T-helper 22 cell (primary cell): ENCODE measurements around the gene MLXIP.

Experiments used
- DNase-seq: peaks from one replicate; pipeline ENCODE4 v3.0.0-alpha.2; 2020; ENCODE audit warnings: low read depth

The MLXIP gene

DNA sequence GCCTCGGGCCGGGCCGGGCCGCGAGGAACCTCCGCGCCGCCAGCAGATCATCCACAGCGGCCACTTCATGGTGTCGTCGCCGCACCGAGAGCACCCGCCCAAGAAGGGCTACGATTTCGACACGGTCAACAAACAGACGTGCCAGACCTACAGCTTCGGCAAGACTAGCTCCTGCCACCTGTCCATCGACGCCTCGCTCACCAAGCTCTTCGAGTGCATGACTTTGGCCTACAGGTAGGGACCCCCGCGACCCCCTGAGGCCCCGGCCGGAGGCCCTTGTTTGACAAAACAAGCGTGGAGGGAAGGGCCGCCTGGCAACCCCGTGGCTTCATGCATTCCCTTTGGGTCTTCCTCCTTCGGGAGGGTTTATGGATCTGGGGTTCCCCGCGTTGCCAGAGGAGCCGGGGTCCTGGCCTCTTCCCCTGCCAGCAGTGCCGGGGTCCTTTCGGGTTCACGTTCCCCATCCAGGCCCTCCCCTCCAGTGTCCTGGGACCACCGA lies 526 bp downstream of the MLXIP start:
- DNase-seq = no peak

DNA sequence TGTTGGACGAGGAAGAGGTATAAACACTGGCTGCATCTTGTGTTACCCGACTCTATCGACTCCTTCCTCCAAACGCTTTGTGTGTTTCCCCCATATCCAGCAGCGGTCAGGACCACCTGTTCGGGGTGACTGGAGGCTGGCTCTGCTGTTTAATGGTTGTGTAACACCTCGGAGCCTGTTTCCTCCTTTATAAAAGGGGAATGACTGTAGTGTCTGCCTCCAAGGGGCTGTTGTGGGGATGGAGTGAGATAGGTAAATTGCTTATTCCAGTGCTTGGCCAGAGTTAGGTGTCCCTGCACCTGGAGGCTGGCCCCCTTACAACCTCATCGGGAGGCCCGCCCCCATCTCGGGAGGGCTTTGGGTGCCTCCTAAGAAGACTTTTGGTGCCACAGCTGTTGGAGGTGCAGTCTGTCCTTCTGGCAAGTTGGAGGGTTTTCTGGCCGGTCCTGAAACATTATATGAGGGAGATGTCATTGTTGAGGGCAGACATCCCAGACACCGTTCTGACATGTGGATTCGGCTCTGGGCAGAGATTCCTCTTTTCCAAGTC lies 1.1 kb downstream of the MLXIP start:
- DNase-seq = no peak

DNA sequence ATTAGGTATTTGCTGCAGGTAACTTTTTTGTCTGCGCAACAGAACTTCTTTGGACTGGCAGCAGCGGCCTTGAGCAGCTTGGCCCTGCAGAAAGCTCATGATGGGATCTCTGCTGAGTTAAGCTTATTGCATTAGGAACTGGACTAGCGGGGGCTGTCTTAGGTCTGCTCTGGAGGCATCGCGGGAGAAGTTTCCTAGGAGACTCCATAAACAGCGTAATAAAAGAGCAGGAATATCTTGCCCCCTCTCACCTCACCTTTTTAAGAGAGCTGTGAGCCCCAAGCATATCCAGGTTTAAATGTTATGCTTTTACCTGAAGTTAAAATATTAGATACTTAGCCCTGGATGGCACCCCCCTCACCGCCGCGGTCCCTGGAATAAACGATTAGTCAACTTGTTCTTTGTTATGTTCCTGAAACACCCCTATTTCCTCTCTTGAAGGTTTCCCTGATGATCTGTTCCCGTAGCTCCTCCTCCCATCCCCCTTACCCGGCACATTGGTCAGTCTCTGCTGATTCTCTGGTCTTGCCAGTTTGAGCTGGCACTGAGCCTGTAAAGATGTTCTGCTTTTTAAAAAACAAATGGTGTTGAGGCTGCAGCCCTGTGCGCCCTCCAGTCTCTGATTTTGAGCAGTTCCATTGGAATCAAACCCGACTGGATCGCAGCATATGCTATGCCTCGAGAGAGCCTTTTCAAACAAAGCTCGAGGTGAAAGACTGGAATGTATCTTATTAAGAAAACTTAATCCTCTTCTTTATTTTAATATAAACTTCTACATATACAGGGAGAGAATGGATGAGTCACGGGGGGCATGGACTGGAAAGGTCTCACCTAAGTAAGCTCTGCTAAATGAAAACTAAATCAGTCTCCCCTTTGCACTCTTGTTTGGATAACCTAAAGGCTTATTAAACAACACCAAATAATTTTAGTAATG lies 1.9 kb downstream of the MLXIP start:
- no peak for DNase-seq

DNA sequence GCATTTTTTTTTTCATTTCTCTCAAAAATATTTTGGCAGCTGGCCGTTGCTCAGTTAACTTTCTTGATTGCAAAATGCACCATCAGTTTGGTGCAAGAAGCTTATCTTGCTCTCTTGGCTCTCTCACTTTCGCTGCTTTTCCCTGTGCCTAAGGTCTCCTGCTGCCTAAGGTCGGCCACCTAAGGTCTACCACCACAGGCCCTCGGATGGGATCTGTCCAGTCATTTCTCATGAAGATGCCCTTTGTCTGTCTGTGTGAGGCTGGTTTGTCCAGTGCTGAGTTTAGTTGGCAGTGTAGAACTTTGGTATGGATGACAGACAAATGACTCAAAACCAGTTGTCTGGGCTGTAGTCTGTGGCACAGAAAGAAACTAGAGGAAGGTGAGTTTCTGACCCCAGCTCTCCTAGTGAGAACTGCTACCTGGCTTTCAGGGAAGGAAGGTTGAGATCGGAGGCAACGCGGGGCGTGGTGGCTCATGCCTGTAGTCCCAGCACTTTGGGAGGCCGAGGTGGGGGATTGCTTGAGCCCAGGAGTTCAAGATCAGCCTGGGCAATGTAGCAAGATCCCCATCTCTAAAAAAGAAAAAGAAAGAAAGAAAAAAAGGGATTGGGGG lies 2.6 kb downstream of the MLXIP start:
- DNase-seq = no peak

DNA sequence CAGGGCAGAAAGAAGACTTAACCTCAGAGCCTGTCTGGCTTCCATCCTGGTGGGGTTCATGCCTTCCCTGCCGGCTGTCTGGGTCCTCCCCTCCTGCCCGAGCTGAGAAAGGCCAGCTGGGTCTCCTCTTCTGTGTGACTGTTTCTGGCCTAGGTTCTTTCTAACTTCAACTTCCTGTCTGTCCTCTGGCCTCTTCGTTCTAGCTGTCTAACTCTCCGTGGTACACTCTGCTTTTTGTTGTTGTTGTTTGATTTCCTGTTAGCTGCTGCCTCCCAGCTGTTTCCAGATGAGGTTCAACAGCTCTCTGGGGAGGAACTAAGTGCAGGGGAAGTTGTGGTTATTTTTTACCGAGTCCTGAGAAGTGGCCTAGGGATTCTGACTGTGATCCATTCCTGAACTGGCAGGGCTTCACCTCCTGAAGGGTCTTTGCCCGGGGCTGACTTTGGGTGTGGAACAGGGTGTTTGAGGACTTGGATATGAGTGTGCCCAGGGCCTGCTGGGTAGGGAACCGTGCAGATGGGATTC lies 3.2 kb downstream of the MLXIP start:
- DNase-seq = no peak

DNA sequence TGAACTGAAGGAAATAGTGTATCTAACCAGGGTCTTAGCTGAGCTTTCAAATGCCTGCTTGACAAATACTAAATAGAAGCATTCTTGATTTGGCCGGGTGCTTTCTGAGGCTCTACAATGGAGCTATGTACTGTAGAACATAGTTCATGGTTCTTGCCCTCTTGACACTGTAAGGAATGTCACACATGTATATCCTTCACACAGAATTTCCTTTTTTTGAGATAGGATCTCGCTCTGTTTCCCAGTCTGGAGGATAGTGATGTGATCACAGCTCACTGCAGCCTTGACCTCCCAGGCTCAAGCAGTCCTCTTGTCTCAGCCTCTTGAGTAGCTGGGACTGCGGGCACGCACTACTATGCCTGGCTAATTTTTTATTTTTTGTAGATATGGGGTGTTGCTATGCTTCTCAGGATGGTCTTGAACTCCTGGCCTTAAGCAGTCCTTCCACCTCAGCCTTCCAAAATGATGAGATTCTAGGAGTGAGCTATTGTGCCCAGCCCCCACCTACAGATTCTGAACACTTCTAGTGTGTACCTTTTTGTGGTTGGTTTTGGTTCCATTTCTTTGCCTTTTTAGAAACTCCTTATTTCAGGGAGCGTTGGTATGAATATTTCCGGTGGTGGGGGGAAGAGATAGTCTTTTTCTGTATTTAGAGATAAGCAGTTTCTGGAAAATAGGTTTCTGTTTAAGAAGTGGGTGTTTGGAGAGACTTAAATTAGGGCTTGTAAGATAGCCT lies 4.2 kb downstream of the MLXIP start:
- no peak for DNase-seq

DNA sequence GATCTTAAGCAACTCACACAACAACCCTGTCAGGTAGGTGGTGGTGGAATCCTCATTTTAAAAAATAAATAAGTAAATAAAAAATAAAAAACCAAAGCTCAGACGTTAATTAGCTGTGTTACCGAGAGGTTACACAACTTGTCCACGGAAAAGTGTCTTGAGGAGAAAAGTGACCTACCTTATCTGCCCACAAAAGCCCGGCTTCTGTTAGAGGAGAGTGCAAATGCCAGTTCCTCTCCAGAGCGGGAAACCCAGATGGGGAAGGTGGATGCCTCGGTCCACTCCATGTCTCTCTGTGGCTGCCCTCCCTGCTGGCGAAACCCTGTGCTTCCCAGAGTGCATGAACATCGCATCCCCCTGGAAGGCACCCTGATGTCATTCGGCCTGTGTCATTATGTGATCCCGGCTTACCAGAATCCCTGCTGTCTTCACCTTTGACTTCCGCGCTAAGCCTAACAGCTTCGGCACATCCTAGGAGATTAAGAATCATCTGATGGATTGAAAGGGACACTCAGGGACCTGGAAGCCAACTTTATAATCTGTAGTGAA lies 6.4 kb downstream of the MLXIP start:
- DNase-seq = no peak

DNA sequence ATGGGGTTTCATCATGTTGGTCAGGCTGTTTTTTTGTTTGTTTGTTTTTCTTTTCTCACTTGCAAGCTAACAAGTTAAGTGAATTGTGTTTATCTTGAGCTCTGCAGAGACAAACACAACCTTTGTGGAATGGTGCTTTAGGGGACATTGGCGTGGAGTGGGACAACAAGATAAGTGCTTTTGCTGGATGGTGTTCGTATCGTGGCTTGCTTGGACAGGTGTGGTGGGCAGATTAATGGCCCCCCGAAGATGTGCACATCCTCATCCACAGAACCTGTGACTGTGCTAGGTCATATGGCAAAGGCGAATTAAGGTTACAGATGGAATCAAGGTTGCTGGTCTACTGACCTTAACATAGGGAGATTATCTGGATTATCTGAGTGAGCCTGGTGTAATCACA lies 7.0 kb downstream of the MLXIP start:
- no peak for DNase-seq

DNA sequence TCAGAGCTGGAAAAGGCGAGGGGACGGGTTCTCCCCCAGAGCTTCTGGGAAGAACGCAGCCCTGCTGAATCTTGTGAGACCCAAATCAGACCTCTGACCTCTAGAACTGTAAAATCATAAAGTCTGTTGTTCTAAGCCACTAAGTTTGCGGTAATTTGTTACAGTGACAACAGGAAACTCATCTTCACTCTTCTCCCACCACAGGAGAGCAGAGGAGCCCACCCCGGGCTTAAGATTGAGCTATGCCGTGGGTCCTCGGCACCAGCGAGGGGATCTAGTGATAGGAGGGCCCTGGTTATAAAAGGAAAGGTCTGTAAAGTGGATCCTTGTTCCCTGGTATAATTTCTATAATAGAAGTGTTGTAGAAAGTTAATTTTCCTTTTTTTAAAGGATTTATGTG lies 7.6 kb downstream of the MLXIP start:
- no peak for DNase-seq

DNA sequence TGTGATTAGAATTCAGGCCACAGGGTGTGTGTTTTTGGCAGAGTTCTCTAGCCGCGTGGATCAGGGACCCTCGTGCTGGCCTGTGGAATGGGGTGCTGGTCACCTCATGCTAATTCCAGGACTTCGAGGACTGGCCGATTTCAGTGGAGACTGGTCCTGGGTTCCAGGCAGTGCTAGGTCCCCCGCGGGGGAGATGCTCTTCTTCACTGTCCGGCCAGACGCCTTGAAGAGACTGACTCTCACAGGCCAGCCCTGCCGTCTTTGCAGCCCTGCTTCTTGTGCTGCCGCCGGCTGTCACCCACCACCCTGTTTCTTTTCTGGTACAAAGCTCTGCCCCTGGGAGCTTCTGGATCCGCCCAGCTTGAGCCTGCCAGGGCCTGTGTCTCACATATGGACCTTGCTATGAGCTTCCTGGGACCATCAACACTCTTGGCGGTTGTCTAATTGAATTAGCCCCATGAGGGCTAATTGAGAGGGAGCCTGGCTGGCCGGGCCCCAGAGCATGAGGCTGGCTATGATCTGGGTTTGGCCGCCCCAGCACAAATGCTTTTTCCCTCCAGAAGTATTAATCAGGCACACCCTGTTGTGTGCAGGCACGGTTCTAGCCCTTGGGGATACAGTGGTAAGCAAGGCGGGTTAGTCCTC lies 8.2 kb downstream of the MLXIP start:
- no peak for DNase-seq

DNA sequence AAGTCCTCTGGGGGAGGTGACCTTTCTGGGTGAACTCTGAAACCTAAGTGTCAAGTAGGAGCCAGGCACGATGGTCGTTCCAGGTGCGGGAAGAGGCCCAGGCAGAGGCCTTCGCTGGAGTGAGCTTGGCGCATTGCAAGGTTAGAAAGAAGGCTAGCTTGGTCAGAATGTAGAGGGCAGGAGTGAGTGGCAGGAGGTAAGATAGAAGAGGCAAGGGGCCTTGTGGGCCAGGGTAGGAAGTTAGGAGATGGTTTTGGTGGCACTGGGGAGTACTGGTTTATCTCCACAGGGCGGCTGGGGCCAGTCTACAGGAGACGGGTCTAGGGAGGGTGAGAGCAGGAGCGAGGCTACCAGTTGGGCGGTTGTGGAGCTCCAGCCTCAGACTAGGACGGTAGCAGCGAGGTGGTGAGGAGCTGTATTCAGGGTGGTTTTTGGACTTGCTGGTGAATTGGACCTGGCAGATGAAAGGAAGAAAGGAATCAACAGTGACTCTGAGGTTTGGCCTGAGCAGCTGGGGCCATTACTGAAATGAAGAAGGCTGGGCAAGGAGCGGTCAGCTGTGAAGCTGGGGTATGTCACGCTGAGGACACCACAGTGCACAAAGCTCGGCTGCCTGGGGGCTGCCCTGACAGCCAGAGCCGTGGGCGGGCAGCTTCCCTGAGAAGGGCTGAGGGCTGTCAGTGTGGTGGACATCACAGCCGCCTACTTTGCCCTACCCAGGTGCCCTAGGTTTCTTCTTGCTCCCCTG lies 9.0 kb downstream of the MLXIP start:
- no peak for DNase-seq

DNA sequence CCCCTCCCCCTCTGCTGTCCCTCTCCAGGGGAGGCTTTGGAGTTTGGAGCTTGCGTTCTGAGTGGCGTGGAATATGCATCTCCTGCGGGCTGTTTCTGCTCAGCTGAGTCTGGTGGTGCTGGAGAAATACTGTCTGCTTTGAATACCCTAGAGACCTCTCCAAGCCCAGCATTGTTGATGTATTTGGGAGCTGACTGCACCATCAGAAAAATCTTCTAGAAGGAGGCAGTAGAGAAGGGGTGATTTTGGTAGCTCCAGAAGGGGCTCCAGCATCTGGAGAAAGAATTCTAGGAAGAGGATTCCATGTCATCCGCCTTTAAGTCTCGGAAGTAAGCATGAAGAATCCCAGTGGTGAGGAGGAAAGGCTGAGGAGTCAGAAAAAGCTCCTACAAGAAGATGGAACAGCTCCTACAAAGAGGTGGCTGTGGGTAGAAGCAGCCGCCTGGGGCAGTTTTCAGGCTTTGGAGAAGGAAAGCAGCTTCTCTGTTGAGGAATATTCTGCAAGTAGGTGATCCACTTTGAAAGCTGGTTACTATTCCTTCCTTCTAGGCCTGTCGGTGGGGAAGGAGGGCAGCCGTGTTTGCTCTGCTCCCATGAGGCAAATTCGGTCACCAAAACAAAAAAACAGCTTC lies 9.7 kb downstream of the MLXIP start:
- DNase-seq = no peak

DNA sequence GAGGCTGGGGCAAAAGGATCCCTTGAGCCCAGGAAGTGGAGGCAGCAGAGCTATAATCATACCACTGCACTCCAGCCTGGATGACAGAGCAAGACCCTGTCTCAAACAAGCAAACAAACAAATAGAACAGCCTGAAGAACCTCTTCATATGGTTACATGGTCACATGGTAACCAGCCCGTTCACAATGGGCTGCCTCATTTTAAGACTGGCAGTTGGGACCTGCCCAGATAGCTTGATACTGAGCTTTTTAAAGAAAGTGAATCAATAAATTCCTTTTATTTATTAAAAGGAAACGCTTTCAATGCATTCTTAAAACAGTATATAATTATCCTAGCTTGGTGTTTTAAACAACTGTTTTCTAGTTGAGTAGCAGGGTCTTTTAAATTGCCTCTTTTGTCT lies 10.5 kb downstream of the MLXIP start:
- no peak for DNase-seq

DNA sequence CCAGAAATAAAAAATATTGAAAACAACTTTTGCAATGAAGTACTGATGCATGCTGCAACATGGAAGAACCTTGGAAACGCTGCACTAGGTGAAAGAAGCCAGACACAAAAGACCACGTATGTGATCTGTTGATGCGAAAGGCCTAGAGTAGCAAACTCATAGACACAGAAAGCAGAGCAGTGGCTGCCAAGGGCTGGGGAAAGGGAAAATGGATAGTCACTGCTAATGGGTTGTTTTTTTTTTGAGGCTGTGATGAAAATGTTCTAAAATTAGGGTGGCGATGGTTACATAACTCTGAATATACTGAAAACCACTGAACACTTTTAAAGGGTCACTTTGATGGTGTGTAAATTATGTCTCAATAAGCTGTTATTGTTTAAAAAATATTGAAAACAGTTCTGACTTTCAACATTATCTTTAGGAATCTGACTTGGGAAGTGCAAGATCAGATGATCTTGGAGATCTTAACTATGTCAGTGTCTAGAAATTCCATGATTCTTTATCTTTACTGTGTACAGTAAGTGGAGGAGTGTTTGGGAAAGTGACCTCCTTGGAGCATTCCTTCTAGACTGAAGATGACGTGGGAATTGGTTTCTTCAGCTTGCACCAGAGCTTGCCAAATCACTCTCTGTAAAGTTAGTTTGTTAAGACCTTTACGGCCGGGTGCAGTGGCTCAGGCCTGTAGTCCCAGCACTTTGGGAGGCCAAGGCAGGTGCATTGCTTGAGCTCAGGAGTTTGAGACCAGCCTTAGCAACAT lies 12.4 kb downstream of the MLXIP start:
- no peak for DNase-seq

DNA sequence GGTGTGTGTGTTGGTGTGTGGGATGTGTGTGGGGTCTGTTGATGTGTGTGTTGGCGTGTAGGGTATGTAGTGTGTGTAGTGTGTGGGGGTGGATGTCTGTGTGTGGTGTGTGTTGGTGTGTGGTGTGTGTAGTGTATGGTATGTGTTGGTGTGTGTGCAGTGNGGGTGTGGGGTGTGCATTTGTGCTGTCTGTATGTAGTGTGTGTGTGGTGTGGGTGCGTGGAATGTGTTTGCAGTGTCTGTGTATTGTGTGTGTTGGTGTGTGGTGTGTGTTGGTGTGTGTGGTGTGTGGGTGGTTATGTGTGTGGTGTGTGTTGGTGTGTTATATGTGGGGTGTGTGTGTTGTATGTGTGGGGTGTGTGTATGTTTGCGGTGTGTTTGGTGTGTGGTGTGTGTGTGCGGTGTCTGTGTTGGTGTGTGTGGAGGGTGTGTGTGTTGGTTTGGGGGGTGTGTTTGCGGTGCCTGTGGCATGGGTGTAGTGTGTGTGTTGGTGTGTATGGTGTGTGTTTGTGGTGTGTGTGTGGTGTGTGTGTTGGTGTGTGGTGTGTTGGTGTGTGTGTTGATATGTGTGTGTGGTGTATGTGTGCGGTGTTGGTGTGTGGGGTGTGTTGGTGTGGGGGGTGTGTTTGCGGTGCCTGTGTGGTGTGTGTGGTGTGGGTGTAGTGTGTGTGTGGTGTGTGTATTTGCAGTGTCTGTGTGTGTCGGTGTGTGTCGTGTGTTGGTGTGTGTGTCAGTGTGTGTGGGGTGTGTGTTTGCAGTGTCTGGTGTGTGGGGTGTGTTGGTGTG lies 14.7 kb downstream of the MLXIP start:
- DNase-seq = no peak

DNA sequence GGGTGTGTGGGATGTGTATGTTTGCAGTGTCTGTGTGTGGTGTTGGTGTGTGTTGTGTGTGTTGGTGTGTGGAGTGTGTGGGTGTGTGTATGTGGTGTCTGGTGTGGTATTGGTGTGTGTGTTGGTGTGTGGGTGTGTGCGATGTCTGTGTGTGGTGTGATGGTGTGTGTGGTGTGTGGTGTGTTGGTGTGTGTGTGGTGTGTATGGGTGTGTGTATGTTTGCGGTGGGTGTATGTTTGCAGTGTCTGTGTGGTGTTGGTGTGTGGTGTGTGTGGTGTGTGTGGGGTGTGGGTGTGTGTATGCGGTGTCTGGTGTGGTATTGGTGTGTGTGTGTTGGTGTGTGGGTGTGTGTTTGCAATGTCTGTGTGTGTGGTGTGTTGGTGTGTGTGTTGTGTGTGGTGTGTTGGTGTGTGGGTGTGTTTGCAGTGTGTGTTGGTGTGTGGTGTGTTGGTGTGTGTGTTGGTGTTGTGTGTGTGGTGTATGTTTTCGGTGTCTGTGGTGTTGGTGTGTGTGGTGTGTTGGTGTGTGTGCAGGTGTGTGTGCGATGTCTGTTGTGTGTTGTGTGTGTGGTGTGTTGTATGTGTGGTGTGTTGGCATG lies 15.7 kb downstream of the MLXIP start:
- no peak for DNase-seq

DNA sequence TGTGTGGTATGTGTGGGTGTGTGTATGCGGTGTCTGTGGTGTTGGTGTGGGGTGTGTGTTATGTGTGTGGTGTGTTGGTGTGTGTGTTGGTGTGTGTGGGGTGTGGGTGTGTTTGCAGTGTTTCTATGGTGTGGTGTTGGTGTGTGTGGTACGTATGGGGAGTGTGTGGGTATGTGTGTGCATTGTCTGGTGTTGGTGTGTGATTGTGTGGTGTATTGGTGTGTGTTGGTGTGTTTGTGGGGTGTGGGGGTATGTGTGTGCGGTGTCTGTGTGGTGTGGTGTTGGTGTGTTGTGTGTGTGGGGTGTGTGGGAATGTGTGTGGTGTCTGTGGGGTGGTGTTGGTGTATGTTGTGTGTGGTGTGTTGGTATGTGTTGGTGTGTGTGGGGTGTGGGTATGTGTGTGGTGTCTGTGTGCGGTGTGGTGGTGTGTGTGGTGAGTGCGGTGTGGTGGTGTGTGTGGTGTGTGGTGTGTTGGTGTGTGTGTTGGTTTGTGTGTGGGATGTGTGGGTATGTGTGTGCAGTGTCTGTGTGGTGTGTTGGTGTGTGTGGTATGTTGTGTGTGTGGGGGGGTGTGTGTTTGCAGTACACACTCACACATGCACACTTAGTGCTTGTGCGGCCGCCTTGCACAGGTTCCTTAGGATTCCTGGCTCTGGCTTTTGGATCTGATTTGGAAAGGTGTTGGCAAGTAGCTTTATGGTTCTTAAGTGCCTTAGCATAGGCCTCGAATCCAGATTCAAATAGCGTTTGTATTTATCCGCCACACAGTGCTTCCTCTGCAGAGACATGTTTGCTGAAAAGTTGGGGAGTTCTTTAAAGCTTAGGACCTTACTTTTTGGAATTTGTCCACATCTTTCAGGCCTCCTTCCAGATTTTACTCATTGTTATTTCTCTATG lies 16.4 kb downstream of the MLXIP start:
- DNase-seq = no peak
